Loucy (cell line): ENCODE measurements around the gene BCL2L1.

ENCODE experiments used
- EZH2phosphoT487 ChIP-seq: fragments of 200-600 bp; IDR thresholded peaks from 2 replicates; pipeline ENCODE4 v1.6.1; 2018; ENCODE audit warnings: antibody characterized with exemption, mild to moderate bottlenecking, moderate library complexity, borderline replicate concordance
- TF ChIP-seq, protein P1 (sequence below): fragments of 200-600 bp; sonication (generic); conservative IDR thresholded peaks from 2 replicates; pipeline ENCODE4 v1.5.1; 2014; ENCODE audit warnings: mild to moderate bottlenecking, antibody characterized with exemption, low read length

DNA sequence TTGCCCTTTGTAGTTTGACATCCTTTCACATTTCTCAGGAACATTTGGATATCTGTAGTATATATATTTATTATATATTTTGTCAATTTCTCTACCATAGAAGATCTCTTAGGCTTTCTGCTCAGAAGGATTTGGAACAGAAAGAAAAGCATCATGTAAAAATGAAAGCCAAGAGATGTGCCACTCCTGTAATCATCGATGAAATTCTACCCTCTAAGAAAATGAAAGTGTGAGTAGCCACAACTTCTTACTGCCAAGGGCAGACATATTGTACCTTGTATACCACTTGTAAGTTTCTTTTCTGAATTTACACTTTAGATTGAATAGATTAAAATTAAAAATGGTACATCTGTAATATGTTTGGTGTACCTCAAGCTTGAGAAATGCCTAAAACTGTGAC is 47.6 kb upstream of the BCL2L1 start:
- TF ChIP-seq, protein P1, sequence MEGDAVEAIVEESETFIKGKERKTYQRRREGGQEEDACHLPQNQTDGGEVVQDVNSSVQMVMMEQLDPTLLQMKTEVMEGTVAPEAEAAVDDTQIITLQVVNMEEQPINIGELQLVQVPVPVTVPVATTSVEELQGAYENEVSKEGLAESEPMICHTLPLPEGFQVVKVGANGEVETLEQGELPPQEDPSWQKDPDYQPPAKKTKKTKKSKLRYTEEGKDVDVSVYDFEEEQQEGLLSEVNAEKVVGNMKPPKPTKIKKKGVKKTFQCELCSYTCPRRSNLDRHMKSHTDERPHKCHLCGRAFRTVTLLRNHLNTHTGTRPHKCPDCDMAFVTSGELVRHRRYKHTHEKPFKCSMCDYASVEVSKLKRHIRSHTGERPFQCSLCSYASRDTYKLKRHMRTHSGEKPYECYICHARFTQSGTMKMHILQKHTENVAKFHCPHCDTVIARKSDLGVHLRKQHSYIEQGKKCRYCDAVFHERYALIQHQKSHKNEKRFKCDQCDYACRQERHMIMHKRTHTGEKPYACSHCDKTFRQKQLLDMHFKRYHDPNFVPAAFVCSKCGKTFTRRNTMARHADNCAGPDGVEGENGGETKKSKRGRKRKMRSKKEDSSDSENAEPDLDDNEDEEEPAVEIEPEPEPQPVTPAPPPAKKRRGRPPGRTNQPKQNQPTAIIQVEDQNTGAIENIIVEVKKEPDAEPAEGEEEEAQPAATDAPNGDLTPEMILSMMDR = no peak
- no peak for TF ChIP-seq EZH2phosphoT487
